ENCODE data around the gene FHIP1B. TPM values are rescaled to one million over a fixed set of nuclear protein-coding genes. Genes with fewer than 3 reads are reported as not detected.

Gene FHIP1B
- total RNA-seq, 1 experiment from 2014 or later: 32.1 TPM

DNA sequence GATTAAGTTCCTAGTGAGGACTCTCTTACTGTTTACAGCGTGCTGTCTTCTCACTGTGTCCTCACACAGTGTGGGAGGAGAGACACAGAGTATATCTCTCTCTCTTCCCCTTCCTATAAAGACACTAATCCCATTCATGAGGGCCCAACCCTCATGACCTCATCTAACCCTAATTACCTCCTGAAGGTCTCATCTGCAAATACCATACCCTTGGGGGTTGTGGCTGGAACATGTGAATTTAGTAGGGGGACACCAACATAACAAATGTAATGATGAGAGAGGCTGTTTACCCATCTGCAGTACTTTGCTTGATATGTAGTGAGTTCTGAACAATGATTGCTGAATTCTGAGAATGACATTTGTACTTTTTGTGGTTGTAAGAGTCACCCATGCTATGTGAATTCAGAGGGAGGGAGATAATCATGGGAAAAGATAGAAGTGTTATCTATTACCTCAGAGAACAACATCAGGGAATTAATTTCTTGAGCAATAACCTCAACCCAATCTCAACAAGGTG, 40.3 kb downstream of the FHIP1B start:
- intact Hi-C loops (cut with micrococcal nuclease): no loop called here
- Histone ChIP-seq H3K9ac (ENCODE audit: low read length) (no peak overlapping the region), H3K4me2 (ENCODE audit: low read length) (no peak overlapping the region), H2AFZ (ENCODE audit: low read depth, low read length, poor library complexity, severe bottlenecking) (no peak overlapping the region), H3K27me3 (ENCODE audit: insufficient read depth, low read length) (peaks cover 50% of the 10 kb centered on the region), H3K9me3 (ENCODE audit: control insufficient read depth in 1 of 2, insufficient read depth in 1 of 2, low read depth in 1 of 2, low read length in 2 of 2) (no peaks in the 10 kb centered on the region), H3K27ac (ENCODE audit: low read depth, low read length) (no peak overlapping the region), H3K9me2 (ENCODE audit: insufficient read depth) (no peaks in the 10 kb centered on the region), H3K4me3 (replicated peaks in 1 of 2; ENCODE audit: low read depth in 1 of 2, low read length in 2 of 2) (no peak overlapping the region), H3K4me1 (ENCODE audit: control insufficient read depth in 1 of 2, insufficient read depth in 2 of 2, low read length in 2 of 2) (no peaks in the 10 kb centered on the region), H3K79me2 (ENCODE audit: insufficient read depth, low read length) (no peaks in the 10 kb centered on the region), H4K20me1 (ENCODE audit: insufficient read depth) (no peaks in the 10 kb centered on the region), H3K36me3 (ENCODE audit: control insufficient read depth in 1 of 2, insufficient read depth in 2 of 2, low read length in 2 of 2) (no peaks in the 10 kb centered on the region)
- ChIA-PET RAD21 (ENCODE audit: low non-redundant PET in 1 of 2, low total read pairs in 2 of 2, uncharacterized antibody in 2 of 2, unreplicated experiment in 2 of 2) (no interaction called here), POLR2A (no interaction called here), CTCF (no interaction called here)
- no TSS peak for BruUV-seq (replicated peaks)
- no peak for DNase-seq (ENCODE audit: low read depth, low spot score)
- TF ChIP-seq, protein P1, sequence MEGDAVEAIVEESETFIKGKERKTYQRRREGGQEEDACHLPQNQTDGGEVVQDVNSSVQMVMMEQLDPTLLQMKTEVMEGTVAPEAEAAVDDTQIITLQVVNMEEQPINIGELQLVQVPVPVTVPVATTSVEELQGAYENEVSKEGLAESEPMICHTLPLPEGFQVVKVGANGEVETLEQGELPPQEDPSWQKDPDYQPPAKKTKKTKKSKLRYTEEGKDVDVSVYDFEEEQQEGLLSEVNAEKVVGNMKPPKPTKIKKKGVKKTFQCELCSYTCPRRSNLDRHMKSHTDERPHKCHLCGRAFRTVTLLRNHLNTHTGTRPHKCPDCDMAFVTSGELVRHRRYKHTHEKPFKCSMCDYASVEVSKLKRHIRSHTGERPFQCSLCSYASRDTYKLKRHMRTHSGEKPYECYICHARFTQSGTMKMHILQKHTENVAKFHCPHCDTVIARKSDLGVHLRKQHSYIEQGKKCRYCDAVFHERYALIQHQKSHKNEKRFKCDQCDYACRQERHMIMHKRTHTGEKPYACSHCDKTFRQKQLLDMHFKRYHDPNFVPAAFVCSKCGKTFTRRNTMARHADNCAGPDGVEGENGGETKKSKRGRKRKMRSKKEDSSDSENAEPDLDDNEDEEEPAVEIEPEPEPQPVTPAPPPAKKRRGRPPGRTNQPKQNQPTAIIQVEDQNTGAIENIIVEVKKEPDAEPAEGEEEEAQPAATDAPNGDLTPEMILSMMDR (IDR thresholded peaks at IDR 0.05 in 2 of 3, conservative IDR thresholded peaks at IDR 0.05 in 1 of 3; ENCODE audit: borderline replicate concordance in 1 of 3, insufficient read depth in 1 of 3, low read depth in 2 of 3, low read length in 2 of 3): no peak
- TF ChIP-seq YY1 (IDR thresholded peaks at IDR 0.05; ENCODE audit: extremely low read depth, insufficient replicate concordance, low read depth, low read length) (no peak), POLR2AphosphoS5 (IDR thresholded peaks at IDR 0.05; ENCODE audit: low read depth, low read length) (no peak), TCF7L2 (IDR thresholded peaks at IDR 0.05; ENCODE audit: borderline replicate concordance, extremely low read depth, insufficient read depth, insufficient read length) (no peak), ZNF274 (IDR thresholded peaks at IDR 0.05; ENCODE audit: low read depth, low read length) (no peak), ELF1 (IDR thresholded peaks at IDR 0.05; ENCODE audit: borderline replicate concordance, low read depth) (no peak), FOSL1 (IDR thresholded peaks at IDR 0.05; ENCODE audit: low read depth) (no peak), ZFX (IDR thresholded peaks at IDR 0.05) (no peak), CEBPB (IDR thresholded peaks at IDR 0.05; ENCODE audit: low read depth) (no peak), CBX3 (IDR thresholded peaks at IDR 0.05; ENCODE audit: low read depth) (no peak), RAD21 (IDR thresholded peaks at IDR 0.05; ENCODE audit: low read depth) (no peak), SP1 (IDR thresholded peaks at IDR 0.05; ENCODE audit: low read depth) (no peak), JUND (IDR thresholded peaks at IDR 0.05) (no peak), EGR1 (IDR thresholded peaks at IDR 0.05; ENCODE audit: low read depth) (no peak), EZH2 (IDR thresholded peaks at IDR 0.05) (no peak), SRF (IDR thresholded peaks at IDR 0.05; ENCODE audit: low read depth) (no peak)
- TF ChIP-seq, protein P2, sequence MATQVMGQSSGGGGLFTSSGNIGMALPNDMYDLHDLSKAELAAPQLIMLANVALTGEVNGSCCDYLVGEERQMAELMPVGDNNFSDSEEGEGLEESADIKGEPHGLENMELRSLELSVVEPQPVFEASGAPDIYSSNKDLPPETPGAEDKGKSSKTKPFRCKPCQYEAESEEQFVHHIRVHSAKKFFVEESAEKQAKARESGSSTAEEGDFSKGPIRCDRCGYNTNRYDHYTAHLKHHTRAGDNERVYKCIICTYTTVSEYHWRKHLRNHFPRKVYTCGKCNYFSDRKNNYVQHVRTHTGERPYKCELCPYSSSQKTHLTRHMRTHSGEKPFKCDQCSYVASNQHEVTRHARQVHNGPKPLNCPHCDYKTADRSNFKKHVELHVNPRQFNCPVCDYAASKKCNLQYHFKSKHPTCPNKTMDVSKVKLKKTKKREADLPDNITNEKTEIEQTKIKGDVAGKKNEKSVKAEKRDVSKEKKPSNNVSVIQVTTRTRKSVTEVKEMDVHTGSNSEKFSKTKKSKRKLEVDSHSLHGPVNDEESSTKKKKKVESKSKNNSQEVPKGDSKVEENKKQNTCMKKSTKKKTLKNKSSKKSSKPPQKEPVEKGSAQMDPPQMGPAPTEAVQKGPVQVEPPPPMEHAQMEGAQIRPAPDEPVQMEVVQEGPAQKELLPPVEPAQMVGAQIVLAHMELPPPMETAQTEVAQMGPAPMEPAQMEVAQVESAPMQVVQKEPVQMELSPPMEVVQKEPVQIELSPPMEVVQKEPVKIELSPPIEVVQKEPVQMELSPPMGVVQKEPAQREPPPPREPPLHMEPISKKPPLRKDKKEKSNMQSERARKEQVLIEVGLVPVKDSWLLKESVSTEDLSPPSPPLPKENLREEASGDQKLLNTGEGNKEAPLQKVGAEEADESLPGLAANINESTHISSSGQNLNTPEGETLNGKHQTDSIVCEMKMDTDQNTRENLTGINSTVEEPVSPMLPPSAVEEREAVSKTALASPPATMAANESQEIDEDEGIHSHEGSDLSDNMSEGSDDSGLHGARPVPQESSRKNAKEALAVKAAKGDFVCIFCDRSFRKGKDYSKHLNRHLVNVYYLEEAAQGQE (IDR thresholded peaks at IDR 0.05; ENCODE audit: low read depth): no peak
- TF ChIP-seq, protein P3, sequence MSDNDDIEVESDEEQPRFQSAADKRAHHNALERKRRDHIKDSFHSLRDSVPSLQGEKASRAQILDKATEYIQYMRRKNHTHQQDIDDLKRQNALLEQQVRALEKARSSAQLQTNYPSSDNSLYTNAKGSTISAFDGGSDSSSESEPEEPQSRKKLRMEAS (IDR thresholded peaks at IDR 0.05): no peak
- TF ChIP-seq, protein P4, sequence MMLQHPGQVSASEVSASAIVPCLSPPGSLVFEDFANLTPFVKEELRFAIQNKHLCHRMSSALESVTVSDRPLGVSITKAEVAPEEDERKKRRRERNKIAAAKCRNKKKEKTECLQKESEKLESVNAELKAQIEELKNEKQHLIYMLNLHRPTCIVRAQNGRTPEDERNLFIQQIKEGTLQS (IDR thresholded peaks at IDR 0.05): no peak
- TF ChIP-seq, protein P5, sequence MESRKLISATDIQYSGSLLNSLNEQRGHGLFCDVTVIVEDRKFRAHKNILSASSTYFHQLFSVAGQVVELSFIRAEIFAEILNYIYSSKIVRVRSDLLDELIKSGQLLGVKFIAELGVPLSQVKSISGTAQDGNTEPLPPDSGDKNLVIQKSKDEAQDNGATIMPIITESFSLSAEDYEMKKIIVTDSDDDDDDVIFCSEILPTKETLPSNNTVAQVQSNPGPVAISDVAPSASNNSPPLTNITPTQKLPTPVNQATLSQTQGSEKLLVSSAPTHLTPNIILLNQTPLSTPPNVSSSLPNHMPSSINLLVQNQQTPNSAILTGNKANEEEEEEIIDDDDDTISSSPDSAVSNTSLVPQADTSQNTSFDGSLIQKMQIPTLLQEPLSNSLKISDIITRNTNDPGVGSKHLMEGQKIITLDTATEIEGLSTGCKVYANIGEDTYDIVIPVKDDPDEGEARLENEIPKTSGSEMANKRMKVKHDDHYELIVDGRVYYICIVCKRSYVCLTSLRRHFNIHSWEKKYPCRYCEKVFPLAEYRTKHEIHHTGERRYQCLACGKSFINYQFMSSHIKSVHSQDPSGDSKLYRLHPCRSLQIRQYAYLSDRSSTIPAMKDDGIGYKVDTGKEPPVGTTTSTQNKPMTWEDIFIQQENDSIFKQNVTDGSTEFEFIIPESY (IDR thresholded peaks at IDR 0.05; ENCODE audit: extremely low read depth, insufficient replicate concordance, low read length): no peak
- ATAC-seq: no peak

Measured in HCT116 (cell line).